Measurements from ENCODE around the gene PRM2. TPM values are rescaled to one million over a fixed set of nuclear protein-coding genes. Genes with fewer than 3 reads are reported as not detected.

PRM2 gene
- total and polyA plus RNA-seq, 2 donors (not counting 3 experiments of a cell fraction or from before 2014, with no cell fraction given) = not detected

DNA sequence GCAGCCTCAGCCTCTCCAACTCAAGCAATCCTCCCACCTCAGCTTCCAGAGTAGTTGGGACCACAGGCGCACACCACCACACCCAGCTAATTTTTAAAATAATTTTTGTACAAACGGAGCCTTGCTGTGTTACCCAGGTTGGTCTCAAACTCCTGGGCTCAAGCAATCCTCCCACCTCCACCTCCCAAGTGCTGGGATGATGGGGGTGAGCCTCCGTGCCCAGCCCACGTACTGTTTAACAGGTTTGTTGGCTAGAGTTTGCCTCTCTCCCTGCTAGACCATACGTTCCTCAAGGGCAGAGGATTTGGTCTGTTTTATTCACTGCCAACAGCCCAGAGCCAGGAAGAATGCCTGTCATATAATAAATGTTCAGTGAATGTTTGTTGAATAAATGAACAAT is 46.8 kb downstream of the PRM2 start:
- H3K9ac ChIP-seq (replicated peaks; ENCODE audit: extremely low read depth, insufficient read depth, low read length) = no peak overlapping the region
- no peak overlapping the region for H3K4me3 ChIP-seq (replicated peaks in 1 of 3; ENCODE audit: insufficient read depth in 1 of 3, low read depth in 1 of 3, low read length in 3 of 3)
- H3K27ac ChIP-seq (ENCODE audit: insufficient read depth, low read depth, low read length) = no peak overlapping the region
- no peaks in the 10 kb centered on the region for H4K20me1 ChIP-seq (replicated peaks; ENCODE audit: control insufficient read depth, extremely low read depth, insufficient read depth, low read length)
- no TSS peak for BruUV-seq (replicated peaks)
- POLR2A ChIA-PET = no interaction called here
- TF ChIP-seq, protein P1, sequence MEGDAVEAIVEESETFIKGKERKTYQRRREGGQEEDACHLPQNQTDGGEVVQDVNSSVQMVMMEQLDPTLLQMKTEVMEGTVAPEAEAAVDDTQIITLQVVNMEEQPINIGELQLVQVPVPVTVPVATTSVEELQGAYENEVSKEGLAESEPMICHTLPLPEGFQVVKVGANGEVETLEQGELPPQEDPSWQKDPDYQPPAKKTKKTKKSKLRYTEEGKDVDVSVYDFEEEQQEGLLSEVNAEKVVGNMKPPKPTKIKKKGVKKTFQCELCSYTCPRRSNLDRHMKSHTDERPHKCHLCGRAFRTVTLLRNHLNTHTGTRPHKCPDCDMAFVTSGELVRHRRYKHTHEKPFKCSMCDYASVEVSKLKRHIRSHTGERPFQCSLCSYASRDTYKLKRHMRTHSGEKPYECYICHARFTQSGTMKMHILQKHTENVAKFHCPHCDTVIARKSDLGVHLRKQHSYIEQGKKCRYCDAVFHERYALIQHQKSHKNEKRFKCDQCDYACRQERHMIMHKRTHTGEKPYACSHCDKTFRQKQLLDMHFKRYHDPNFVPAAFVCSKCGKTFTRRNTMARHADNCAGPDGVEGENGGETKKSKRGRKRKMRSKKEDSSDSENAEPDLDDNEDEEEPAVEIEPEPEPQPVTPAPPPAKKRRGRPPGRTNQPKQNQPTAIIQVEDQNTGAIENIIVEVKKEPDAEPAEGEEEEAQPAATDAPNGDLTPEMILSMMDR (IDR thresholded peaks at IDR 0.05; ENCODE audit: extremely low read depth in 1 of 2, insufficient read depth in 1 of 2, low read depth in 1 of 2, low read length in 2 of 2) = no peak
- no peaks in the 10 kb centered on the region for H3K27me3 ChIP-seq (ENCODE audit: control insufficient read depth in 2 of 2, insufficient read depth in 2 of 2, low read length in 2 of 2)
- DNase-seq (ENCODE audit: low read depth, low spot score) (no peak), FAIRE-seq (no peak)
- CTCF ChIA-PET = interaction anchor here (1.5 kb wide), 1 partner anchor 26 kb away, joined by 5 read pairs; the partner anchor contains the start of gene SOCS1
- no peaks in the 10 kb centered on the region for H3K9me3 ChIP-seq (replicated peaks; ENCODE audit: control insufficient read depth, insufficient read depth, low read length)
- no peak overlapping the region for H3K4me2 ChIP-seq (ENCODE audit: insufficient read depth, low read length)
- no peaks in the 10 kb centered on the region for H3K79me2 ChIP-seq (ENCODE audit: control insufficient read depth, insufficient read depth, low read length)
- H2AFZ ChIP-seq (ENCODE audit: low read depth, low read length) = no peak overlapping the region
- dilution Hi-C loops (cut with MboI; ENCODE audit: extremely low pct_ligation_motif_present, low sequenced_read_pairs) = no loop called here
- no peaks in the 10 kb centered on the region for H3K36me3 ChIP-seq (ENCODE audit: control insufficient read depth in 2 of 2, extremely low read depth in 1 of 2, insufficient read depth in 2 of 2, low read length in 2 of 2)
- no peaks in the 10 kb centered on the region for H3K4me1 ChIP-seq (ENCODE audit: control insufficient read depth, extremely low read depth, insufficient read depth, low read length)
- H3K9me1 ChIP-seq (replicated peaks; ENCODE audit: control insufficient read depth, extremely low read depth, insufficient read depth, low read length) = no peaks in the 10 kb centered on the region
- intact Hi-C loops (cut with micrococcal nuclease) = no loop called here

DNA sequence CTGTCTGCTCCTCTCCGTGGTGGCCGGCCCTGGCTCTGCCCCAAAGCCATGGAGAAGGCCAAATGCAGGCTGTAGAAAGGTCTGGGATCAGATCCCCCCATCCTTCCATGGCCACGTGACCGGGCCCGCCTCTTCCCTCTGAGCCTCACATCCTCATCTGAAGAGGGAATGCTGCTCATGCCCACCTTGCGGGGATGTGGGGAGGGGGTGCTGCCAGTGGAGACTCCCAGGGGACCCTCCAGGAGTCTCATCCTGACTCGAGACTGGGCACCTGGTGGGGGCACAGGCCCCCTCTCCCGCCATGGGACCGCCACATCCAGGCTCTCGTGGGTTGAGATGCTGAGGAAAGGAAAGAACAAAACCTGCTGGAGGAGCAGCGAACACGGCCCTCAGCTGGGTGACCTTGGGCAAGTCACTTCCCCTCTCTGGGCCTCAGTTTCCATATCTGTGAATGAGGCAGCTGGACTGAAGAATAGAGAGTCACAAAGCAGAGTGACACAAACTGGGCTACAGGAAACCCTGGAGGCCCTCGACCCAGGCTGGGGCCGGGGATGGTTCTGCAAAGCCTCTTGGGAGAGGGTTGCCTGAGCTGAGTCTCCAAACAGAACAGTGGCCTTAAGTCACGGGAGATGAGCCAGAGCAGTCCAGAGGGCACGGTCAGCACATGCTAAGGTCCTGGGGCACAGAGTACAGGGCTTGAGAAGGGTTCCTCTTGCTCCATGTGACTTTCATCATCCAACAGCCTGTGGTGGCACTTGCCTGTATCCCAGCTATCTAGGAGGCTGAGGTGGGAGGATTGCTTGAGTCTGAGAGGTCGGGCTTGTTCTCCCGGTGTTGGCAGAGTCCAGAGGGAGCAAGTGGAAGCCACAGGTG is 50.4 kb downstream of the PRM2 start:
- Histone ChIP-seq H2AFZ (ENCODE audit: low read depth, low read length) (no peak overlapping the region), H3K4me1 (ENCODE audit: control insufficient read depth, extremely low read depth, insufficient read depth, low read length) (no peaks in the 10 kb centered on the region), H3K27ac (ENCODE audit: insufficient read depth, low read depth, low read length) (no peak overlapping the region), H3K9me1 (replicated peaks; ENCODE audit: control insufficient read depth, extremely low read depth, insufficient read depth, low read length) (no peaks in the 10 kb centered on the region), H3K27me3 (ENCODE audit: control insufficient read depth in 2 of 2, insufficient read depth in 2 of 2, low read length in 2 of 2) (no peaks in the 10 kb centered on the region), H3K9ac (replicated peaks; ENCODE audit: extremely low read depth, insufficient read depth, low read length) (no peak overlapping the region), H4K20me1 (replicated peaks; ENCODE audit: control insufficient read depth, extremely low read depth, insufficient read depth, low read length) (no peaks in the 10 kb centered on the region), H3K9me3 (replicated peaks; ENCODE audit: control insufficient read depth, insufficient read depth, low read length) (no peaks in the 10 kb centered on the region), H3K79me2 (ENCODE audit: control insufficient read depth, insufficient read depth, low read length) (no peaks in the 10 kb centered on the region), H3K36me3 (ENCODE audit: control insufficient read depth in 2 of 2, extremely low read depth in 1 of 2, insufficient read depth in 2 of 2, low read length in 2 of 2) (no peaks in the 10 kb centered on the region), H3K4me2 (ENCODE audit: insufficient read depth, low read length) (no peak overlapping the region), H3K4me3 (replicated peaks in 1 of 3; ENCODE audit: insufficient read depth in 1 of 3, low read depth in 1 of 3, low read length in 3 of 3) (no peak overlapping the region)
- FAIRE-seq (no peak), DNase-seq (ENCODE audit: low read depth, low spot score) (no peak)
- dilution Hi-C loops (cut with MboI; ENCODE audit: extremely low pct_ligation_motif_present, low sequenced_read_pairs) = no loop called here
- intact Hi-C loops (cut with micrococcal nuclease) = no loop called here
- no TSS peak for BruUV-seq (replicated peaks)
- POLR2A ChIA-PET = no interaction called here
- TF ChIP-seq JUN (IDR thresholded peaks at IDR 0.05; ENCODE audit: borderline replicate concordance, insufficient read depth, insufficient read length, low read depth) (no peak), POLR2AphosphoS5 (IDR thresholded peaks at IDR 0.05; ENCODE audit: insufficient read depth, low read depth, low read length) (no peak), EZH2 (IDR thresholded peaks at IDR 0.05; ENCODE audit: borderline replicate concordance, low read depth, low read length, severe bottlenecking) (no peak), POLR2A (IDR thresholded peaks at IDR 0.05; ENCODE audit: low read depth, low read length) (no peak), MYC (IDR thresholded peaks at IDR 0.05; ENCODE audit: low read depth, low read length) (no peak), FOS (IDR thresholded peaks at IDR 0.05; ENCODE audit: borderline replicate concordance, insufficient read depth, low read length) (no peak), GATA2 (IDR thresholded peaks at IDR 0.05; ENCODE audit: insufficient read depth, insufficient read length, low read depth, low read length) (no peak)
- TF ChIP-seq, protein P2, sequence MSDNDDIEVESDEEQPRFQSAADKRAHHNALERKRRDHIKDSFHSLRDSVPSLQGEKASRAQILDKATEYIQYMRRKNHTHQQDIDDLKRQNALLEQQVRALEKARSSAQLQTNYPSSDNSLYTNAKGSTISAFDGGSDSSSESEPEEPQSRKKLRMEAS (IDR thresholded peaks at IDR 0.05; ENCODE audit: insufficient read depth, insufficient read length) = no peak
- TF ChIP-seq, protein P1 (IDR thresholded peaks at IDR 0.05; ENCODE audit: extremely low read depth in 1 of 2, insufficient read depth in 1 of 2, low read depth in 1 of 2, low read length in 2 of 2) = no peak
- CTCF ChIA-PET = no interaction called here

All from endothelial cell of umbilical vein (primary cell).